Ramos (cell line): Measurements from ENCODE around the gene SORL1.

Source experiments
- in situ Hi-C: fragments of 300-500 bp; cut with MboI; formaldehyde crosslinking; loops from one replicate; pipeline ENCODE4 v1.14.3; 2022; ENCODE audit warnings: low sequenced_read_pairs; ENCODE audit not compliant: unreplicated experiment

The SORL1 gene

DNA sequence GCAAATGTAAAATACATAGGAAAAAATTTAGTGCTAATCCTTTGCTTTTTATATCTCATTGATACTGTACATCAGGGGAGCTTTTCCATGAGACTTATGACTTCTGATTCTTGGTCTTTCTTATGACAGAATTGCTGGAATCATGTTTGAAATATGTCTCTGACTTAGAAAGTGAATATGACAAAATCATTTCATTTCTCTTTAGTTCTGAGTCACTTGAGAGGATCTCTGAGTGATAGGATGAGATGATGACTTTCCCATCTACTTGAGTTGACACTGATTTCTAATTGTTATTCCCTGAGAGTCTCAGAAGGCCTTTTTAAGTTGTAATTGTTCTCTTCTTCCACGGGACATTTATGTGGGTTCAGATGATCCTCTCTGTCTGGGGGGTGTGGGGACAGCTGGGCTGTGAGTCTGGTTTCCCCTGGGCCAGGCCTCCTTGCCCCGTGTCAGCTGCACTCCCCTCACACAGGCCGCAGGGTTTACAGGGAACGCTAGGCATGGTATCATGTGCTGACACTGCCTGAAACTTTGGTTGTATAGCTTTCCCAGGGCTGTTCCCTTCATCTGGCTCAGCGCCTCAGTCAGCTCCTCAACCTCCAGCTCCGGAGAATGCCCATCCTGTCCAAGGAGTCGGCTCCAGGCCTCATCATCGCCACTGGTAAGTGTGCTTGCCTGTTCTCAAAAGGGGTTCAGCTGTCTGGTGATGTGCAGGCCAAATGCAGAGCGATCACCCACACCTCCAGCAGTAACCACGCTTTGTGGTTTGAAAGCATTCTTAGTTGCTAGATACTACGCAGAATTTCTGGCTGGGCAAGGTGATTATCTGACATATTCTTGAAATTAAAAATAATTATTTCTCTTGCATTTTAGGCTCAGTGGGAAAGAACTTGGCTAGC is 70.2 kb downstream of the SORL1 start:
- in situ Hi-C loops: no loop called here

GRCh38 chr11:121523581-121524232 is 71.6 kb downstream of the SORL1 start:
- in situ Hi-C loops: no loop called here

GRCh38 chr11:121524233-121524631 is 72.1 kb downstream of the SORL1 start:
- in situ Hi-C loops: no loop called here

DNA sequence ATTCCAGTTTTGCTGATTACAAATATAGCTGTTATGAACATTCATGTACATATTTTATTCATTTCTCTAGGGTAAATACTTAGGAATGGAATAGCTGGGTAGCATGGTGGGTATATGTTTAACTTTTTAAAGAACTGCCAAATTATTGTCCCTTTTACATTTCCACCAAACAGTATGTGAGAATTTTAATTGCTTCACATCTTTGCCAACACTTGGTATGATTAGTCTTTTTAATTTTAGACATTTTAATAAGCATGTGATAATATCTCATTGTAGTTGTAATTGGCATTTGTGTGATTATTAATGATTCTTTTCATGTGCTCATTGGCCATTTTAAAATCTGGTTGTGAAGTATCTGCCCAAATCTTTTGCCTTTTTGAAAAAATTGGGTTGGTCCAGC is 73.3 kb downstream of the SORL1 start:
- in situ Hi-C loops: no loop called here

DNA sequence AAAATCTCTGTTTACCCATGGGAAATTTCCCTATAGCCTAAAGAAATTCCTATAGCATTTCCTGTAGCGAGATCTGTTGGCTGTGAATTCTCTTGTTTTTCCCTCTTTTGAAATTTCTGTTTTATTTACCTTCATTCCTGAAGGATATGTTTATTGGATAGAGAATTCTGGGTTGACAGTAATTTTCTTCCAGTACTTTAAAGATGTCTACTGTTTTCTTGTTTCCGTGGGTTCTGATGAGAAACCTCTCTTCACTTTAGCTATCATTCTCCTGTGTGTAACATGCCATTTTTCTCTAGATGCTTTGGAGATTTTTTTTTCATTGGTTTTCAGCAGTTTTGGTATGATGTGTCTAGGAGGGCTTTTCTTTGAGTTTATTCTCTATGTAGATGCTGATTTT is 78.1 kb downstream of the SORL1 start:
- in situ Hi-C loops: no loop called here

- in situ Hi-C loops: no loop called here
Observed at GRCh38 chr11:121533601-121534000, 81.5 kb downstream of the SORL1 start.

GRCh38 chr11:121534131-121535093 is 82.3 kb downstream of the SORL1 start:
- in situ Hi-C loops: no loop called here

DNA sequence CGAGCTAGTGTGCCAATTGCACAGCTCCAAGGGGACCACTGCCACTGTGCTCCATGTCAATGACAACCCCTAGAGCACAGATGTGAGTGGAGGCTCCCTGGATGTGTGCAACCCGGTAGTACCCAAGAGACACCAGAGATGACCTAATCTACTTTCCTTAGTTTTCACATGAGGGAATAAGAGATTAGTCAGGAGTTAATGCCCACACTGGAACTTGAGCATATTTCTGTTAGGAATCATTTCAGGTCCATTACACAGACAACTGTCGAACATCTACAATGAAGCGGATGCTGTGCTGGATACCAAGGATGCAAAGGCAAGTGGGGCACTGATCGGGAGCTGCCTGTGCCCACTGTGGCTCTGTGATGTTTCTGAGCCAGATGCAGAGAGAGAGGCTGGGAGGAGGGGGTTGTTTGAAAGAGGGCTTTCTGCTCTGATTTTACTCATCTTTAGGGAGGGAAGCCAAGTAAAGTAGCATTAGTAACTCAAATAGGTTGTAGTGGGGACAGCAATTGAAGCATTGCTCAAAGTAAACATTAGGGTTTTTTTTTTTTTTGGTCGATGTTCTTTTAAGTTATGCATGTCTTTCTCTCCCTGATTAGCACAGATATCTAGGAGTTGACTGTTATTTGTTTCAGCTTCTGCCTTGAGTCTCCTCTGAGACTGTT is 83.1 kb downstream of the SORL1 start:
- in situ Hi-C loops: no loop called here

GRCh38 chr11:121536126-121536525 is 84.0 kb downstream of the SORL1 start:
- in situ Hi-C loops: no loop called here

GRCh38 chr11:121538054-121538453 is 85.9 kb downstream of the SORL1 start:
- in situ Hi-C loops: no loop called here

DNA sequence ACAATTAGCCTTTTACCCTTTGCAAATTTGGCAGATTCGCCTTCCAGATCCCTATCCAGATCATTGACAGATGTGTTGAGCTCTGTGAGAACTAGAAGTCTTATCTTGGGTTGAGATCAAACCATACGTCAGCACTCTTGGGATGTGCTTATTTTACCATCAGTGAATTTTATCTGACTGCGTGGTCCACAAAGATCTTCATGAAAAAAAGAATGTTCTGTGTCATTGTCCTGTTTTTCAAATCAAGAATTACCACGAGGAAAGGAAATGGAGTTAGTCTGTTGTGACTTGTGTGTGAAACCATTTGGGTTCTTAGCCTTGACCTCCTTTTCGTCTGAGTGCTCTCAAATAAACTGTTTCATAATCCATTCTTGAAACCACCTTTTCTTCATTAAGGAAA is 86.9 kb downstream of the SORL1 start:
- in situ Hi-C loops: no loop called here

- in situ Hi-C loops: no loop called here
Observed at GRCh38 chr11:121540627-121541026, 88.5 kb downstream of the SORL1 start.

- in situ Hi-C loops: no loop called here
Observed at GRCh38 chr11:121543836-121544380, 91.8 kb downstream of the SORL1 start.

DNA sequence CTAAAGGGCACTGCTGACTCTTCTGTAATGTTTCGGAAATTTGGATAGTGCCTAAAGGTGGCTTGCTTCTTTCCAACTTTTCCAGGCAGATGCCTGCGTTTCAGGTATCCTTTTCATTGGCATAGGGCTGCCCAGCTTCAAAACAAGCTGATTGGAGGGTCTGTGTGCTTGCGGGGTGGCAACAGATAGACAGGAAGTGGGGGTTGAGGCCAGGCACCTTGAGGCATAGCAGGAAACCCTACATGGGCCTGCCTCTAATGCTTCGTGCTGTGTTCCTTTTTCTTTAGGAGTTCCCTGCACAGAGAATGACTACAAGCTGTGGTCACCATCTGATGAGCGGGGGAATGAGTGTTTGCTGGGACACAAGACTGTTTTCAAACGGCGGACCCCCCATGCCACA is 92.8 kb downstream of the SORL1 start:
- in situ Hi-C loops: no loop called here

DNA sequence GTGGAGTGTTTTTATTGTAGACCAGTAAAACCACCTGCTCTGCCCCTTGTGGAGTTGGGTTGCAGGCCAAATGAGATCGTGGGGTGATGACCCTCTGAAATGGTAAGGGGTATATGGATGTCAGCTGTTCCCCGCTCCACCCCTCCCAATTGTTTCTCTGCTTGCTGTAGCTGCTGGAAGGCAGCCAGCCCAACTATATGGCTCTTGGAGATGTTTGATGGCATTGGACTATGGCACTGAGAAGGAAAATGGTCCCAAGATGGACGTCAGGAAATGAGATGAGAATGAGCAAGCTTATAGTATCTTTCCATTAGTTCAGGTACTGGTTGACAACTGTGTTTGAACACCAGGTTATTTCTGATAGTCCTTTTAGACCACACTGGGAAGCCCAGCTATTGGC is 95.5 kb downstream of the SORL1 start:
- in situ Hi-C loops: no loop called here

GRCh38 chr11:121550247-121551030 is 98.3 kb downstream of the SORL1 start:
- in situ Hi-C loops: no loop called here

DNA sequence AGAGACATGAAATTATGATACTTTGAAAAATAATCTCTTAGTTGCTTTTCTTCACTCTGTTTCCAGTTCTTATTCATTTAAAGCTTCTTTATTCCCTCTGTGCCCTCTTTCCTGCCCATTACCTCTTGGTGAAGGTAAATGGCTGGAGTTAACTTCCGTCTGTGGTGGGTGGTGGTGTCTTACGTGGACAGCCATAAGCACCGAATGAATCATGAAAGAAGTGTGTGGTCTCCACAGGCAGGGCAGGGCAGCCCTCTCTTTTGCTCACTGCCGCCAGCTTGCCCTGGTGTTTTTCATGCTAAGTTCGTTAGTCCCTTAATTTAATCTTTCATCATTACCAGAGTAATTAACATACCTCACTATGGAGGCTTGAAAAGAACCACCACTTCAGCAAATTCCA is 99.3 kb downstream of the SORL1 start:
- in situ Hi-C loops: no loop called here

GRCh38 chr11:121552154-121552553 is 100.0 kb downstream of the SORL1 start:
- in situ Hi-C loops: no loop called here

DNA sequence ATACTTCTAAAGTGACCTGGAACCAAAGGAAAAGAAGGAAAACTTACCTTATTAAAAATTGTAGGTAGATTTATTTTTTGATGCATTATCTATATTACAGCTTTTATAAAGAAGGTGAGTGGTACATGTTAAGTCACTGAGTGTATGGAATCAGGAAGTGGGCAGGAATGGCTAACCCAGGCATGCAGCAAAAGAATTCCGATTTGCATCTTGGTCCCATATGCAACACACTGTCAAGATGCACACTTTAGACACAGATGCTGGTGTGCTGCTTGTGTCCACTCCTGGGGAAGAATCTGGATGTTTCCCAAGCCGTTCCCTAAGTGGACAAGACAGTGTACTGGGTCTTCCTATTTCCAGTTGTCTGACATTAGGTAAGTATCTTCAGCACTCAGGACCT is 100.5 kb downstream of the SORL1 start:
- in situ Hi-C loops: no loop called here
